Endodermal cell (in vitro differentiated cells): ENCODE data around the gene COL1A1. TPM values are rescaled to one million over a fixed set of nuclear protein-coding genes. Genes with fewer than 3 reads are reported as not detected.

Experiments used
- DNase-seq: peaks from one replicate; pipeline ENCODE4 v3.0.0-alpha.2; 2017
- H3K27ac ChIP-seq: 2 replicates; pipeline ENCODE4 v1.5.1; 2013; ENCODE audit warnings: mild to moderate bottlenecking, low read depth, low read length, moderate library complexity
- H3K27me3 ChIP-seq: 2 replicates; pipeline ENCODE4 v1.6.1; 2013; ENCODE audit warnings: mild to moderate bottlenecking, low read length, moderate library complexity; ENCODE audit not compliant: insufficient read depth, control insufficient read depth, poor library complexity, severe bottlenecking
- H3K36me3 ChIP-seq: 2 replicates; pipeline ENCODE4 v1.7.0; 2013; ENCODE audit warnings: mild to moderate bottlenecking, low read length, moderate library complexity; ENCODE audit not compliant: control insufficient read depth, insufficient read depth
- H3K4me1 ChIP-seq: one replicate; pipeline ENCODE4 v1.7.0; 2013; ENCODE audit warnings: low read length; ENCODE audit not compliant: control insufficient read depth, insufficient read depth
- H3K4me3 ChIP-seq: 2 replicates; pipeline ENCODE4 v1.5.1; 2013; ENCODE audit warnings: mild to moderate bottlenecking, low read length, moderate library complexity
- H3K9ac ChIP-seq: 2 replicates; pipeline ENCODE4 v1.6.1; 2013; ENCODE audit warnings: mild to moderate bottlenecking, low read length, moderate library complexity; ENCODE audit not compliant: poor library complexity, severe bottlenecking; ENCODE audit errors: extremely low read depth
- H3K9me3 ChIP-seq: 2 replicates; pipeline ENCODE4 v1.6.1; 2013; ENCODE audit warnings: mild to moderate bottlenecking, low read length, moderate library complexity; ENCODE audit not compliant: control insufficient read depth
- H3K27ac Mint-ChIP-seq: 2 replicates; pipeline ENCODE4 v1.8.0; 2020; ENCODE audit warnings: mixed read lengths
- H3K27me3 Mint-ChIP-seq: 2 replicates; pipeline ENCODE4 v1.8.0; 2021; ENCODE audit warnings: mild to moderate bottlenecking, mixed read lengths; ENCODE audit not compliant: insufficient read depth
- H3K36me3 Mint-ChIP-seq: 2 replicates; pipeline ENCODE4 v1.8.0; 2020; ENCODE audit warnings: low read depth, mixed read lengths
- H3K4me1 Mint-ChIP-seq: 2 replicates; pipeline ENCODE4 v1.8.0; 2020; ENCODE audit warnings: mixed read lengths
- H3K4me3 Mint-ChIP-seq: 2 replicates; pipeline ENCODE4 v1.8.0; 2020; ENCODE audit warnings: mild to moderate bottlenecking, moderate library complexity, mixed read lengths
- H3K9me3 Mint-ChIP-seq: 2 replicates; pipeline ENCODE4 v1.8.0; 2020; ENCODE audit warnings: mild to moderate bottlenecking, mixed read lengths
- WGBS, 2 experiments: methylation state at CpG; one replicate each; pipeline versions ENCODE4 v1.1.5 to v1.1.7; 2013; ENCODE audit warnings: missing lambda C conversion rate in 2 of 2, mixed read lengths in 1 of 2; ENCODE audit not compliant: insufficient coverage in 1 of 2, insufficient read length in 1 of 2; 5-methylcytosine and 5-hydroxymethylcytosine counted together
- total RNA-seq, 2 donors: library from RNA; stranded (reverse); fragmentation: NEBNext Ultra II Directional in 1 of 2; extraction: Animal tissue kit (Norgen Biotek cat#: 25700) in 1 of 2; gene quantifications; 2 replicates in 1 of 2; 3 replicates in 1 of 2; pipeline ENCODE4 v1.2.1, GENCODE V29; 2021
- TF ChIP-seq, protein P1 (sequence below): fragments of 200-600 bp; sonication (generic); conservative IDR thresholded peaks from 2 replicates; pipeline ENCODE4 v1.5.0; 2021; ENCODE audit warnings: antibody characterized with exemption, mild to moderate bottlenecking

The COL1A1 gene
- total RNA-seq, 2 donors from 2014 or later = 62.2 to 85.6 TPM

DNA sequence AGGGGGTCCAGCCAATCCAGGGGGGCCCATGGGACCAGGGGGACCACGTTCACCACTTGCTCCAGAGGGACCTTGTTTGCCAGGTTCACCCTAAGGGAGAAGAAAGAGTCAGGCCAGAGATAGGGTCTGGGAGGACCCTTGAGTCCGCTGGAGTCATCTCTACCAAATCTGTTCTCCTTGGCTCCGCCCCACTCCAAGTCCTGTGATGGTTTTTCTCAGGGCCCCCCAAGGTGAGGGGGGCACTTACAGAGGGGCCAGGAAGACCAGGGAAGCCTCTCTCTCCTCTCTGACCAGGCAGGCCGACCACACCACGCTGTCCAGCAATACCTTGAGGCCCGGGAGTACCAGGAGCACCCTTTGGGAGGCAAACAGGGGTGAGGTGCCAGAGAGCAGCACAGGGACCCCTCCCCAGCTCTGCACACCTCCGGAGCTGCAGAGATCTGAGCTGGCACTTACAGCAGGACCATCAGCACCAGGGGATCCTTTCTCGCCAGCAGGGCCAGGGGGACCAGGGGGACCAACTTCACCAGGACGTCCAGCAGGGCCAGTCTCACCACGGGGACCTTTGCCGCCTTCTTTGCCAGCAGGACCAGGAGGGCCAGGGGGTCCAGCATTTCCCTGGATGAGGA lies 12.4 kb downstream of the COL1A1 start:
- H3K27ac Mint-ChIP-seq = no peak overlapping the region
- H3K4me1 ChIP-seq = no peaks in the 10 kb centered on the region
- no peaks in the 10 kb centered on the region for H3K9me3 ChIP-seq
- H3K36me3 ChIP-seq = peaks cover 15% of the 10 kb centered on the region
- H3K9me3 Mint-ChIP-seq = no peaks in the 10 kb centered on the region
- TF ChIP-seq, protein P1, sequence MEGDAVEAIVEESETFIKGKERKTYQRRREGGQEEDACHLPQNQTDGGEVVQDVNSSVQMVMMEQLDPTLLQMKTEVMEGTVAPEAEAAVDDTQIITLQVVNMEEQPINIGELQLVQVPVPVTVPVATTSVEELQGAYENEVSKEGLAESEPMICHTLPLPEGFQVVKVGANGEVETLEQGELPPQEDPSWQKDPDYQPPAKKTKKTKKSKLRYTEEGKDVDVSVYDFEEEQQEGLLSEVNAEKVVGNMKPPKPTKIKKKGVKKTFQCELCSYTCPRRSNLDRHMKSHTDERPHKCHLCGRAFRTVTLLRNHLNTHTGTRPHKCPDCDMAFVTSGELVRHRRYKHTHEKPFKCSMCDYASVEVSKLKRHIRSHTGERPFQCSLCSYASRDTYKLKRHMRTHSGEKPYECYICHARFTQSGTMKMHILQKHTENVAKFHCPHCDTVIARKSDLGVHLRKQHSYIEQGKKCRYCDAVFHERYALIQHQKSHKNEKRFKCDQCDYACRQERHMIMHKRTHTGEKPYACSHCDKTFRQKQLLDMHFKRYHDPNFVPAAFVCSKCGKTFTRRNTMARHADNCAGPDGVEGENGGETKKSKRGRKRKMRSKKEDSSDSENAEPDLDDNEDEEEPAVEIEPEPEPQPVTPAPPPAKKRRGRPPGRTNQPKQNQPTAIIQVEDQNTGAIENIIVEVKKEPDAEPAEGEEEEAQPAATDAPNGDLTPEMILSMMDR = no peak
- no peaks in the 10 kb centered on the region for H3K27me3 ChIP-seq
- H3K4me3 Mint-ChIP-seq = no peak overlapping the region
- H3K27me3 Mint-ChIP-seq = no peaks in the 10 kb centered on the region
- H3K27ac ChIP-seq = no peak overlapping the region
- no peak overlapping the region for H3K4me3 ChIP-seq
- WGBS, 2 experiments = 80 to 95% methylated on average over 2 to 11 of the region's 11 CpGs
- H3K9ac ChIP-seq = no peak overlapping the region
- peaks cover 5% of the 10 kb centered on the region for H3K4me1 Mint-ChIP-seq
- DNase-seq = no peak
- peaks cover 42% of the 10 kb centered on the region for H3K36me3 Mint-ChIP-seq

DNA sequence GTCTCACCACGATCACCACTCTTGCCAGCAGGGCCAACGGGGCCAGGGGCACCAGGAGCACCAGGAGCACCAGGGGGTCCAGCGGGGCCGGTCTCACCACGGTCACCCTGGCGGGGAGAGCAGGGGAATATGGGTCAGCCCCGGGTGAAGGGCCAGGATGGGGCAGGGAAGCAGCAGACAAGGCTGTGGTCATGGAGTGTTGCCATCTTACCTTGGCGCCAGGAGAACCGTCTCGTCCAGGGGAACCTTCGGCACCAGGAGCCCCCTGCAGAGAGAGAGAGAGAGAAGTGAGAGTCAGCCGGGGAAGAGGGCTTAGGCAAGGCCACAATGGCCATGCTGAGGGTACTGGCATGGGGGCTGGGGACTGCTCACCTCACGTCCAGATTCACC lies 12.9 kb downstream of the COL1A1 start:
- no peak overlapping the region for H3K9ac ChIP-seq
- WGBS, 2 experiments = 92 to 97% methylated on average over 8 to 13 of the region's 13 CpGs
- TF ChIP-seq, protein P1 = no peak
- H3K27ac ChIP-seq = no peak overlapping the region
- no peaks in the 10 kb centered on the region for H3K9me3 ChIP-seq
- no peaks in the 10 kb centered on the region for H3K9me3 Mint-ChIP-seq
- no peak overlapping the region for H3K27ac Mint-ChIP-seq
- no peaks in the 10 kb centered on the region for H3K27me3 Mint-ChIP-seq
- H3K4me3 ChIP-seq = no peak overlapping the region
- DNase-seq = no peak
- no peaks in the 10 kb centered on the region for H3K27me3 ChIP-seq
- peaks cover 12% of the 10 kb centered on the region for H3K36me3 ChIP-seq
- no peaks in the 10 kb centered on the region for H3K4me1 ChIP-seq
- H3K4me1 Mint-ChIP-seq = peaks cover 9% of the 10 kb centered on the region
- no peak overlapping the region for H3K4me3 Mint-ChIP-seq
- peaks cover 37% of the 10 kb centered on the region for H3K36me3 Mint-ChIP-seq

DNA sequence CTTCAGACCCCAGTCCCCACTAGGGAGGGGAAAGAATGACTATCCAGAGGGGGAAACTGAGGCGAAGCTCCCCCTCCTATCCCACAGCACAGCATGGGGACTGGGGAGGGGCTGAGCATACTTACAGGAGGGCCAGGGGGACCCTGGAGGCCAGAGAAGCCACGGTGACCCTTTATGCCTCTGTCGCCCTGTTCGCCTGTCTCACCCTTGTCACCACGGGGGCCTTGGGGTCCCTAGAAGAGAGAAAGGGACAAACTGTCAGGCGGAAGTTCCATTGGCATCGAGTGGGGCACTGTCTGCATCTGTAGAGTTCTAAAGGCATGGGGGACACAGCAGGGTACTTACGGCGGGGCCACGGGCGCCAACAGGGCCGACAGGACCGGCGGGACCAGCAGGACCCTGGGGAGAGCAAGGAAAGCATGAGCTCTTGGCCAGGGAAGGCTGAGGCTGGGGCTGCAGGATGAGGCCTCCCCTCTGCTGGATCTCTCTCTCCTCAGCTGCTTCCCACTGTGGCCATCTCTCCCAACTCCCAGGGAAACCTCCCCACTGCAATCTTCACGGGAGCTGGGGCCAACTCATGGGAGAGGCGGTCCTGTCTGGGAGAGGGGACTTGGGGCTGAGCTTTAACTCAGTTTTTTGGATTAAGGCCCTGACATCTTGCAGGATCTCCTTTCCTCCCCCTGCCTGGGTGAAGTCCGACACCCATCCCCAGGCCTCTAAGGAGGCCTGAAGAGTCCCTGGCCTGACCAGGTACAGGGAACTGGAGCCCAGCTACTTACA lies 13.5 kb downstream of the COL1A1 start:
- no peak for DNase-seq
- peaks cover 36% of the 10 kb centered on the region for H3K36me3 Mint-ChIP-seq
- Histone ChIP-seq H3K27ac (no peak overlapping the region), H3K9me3 (no peaks in the 10 kb centered on the region), H3K27me3 (no peaks in the 10 kb centered on the region), H3K4me1 (no peaks in the 10 kb centered on the region), H3K36me3 (peaks cover 12% of the 10 kb centered on the region), H3K4me3 (no peak overlapping the region), H3K9ac (no peak overlapping the region)
- TF ChIP-seq, protein P1 = no peak
- no peaks in the 10 kb centered on the region for H3K9me3 Mint-ChIP-seq
- no peaks in the 10 kb centered on the region for H3K27me3 Mint-ChIP-seq
- peaks cover 11% of the 10 kb centered on the region for H3K4me1 Mint-ChIP-seq
- H3K27ac Mint-ChIP-seq = no peak overlapping the region
- 91 to 96% methylated on average over 7 to 16 of the region's 17 CpGs for WGBS, 2 experiments
- H3K4me3 Mint-ChIP-seq = no peak overlapping the region
